K562 (cell line): ENCODE measurements around the gene AFF3. TPM values are rescaled to one million over a fixed set of nuclear protein-coding genes. Genes with fewer than 3 reads are reported as not detected.

ENCODE experiments used
- ATAC-seq: fragments of 200-7000 bp; cut with Tn5 transposase; 3 replicates; pipeline ENCODE4 v1.9.1; 2020; ENCODE audit warnings: moderate library complexity
- BruUV-seq: library from RNA; stranded (reverse); fragments of 400-500 nt; replicated peaks from 2 replicates; lab custom pipeline; 2021; lab: Mats Ljungman, UMichigan
- CTCF ChIA-PET: fragments of 300-600 bp; formaldehyde crosslinking; extraction: SDS; loops from one replicate; lab custom pipeline; 2021; ENCODE audit warnings: low intra/inter-chr PET ratio; lab: Yijun Ruan, JAX
- POLR2A ChIA-PET: fragments of 300-600, 350-650 bp; sonication (Branson Sonifier 250); formaldehyde crosslinking; extraction: SDS; loops from one replicate; lab custom pipeline; 2021; ENCODE audit warnings: antibody characterized with exemption, inconsistent platforms; lab: Yijun Ruan, JAX
- DNase-seq, 4 experiments: peaks; one replicate each; pipeline versions ENCODE4 v3.0.0 to v3.0.0-alpha.2; 2011 to 2018; ENCODE audit warnings: low spot score in 3 of 4, mixed read lengths in 3 of 4; ENCODE audit errors: extremely low read depth in 1 of 4
- FAIRE-seq: peaks from 2 replicates; lab custom pipeline; 2011; peaks lifted over from hg19 to GRCh38; lab: Jason Lieb, UNC
- H2AFZ ChIP-seq: 2 replicates; pipeline ENCODE4 v1.6.0; 2011; ENCODE audit warnings: low read depth, low read length, control low read depth, inconsistent platforms
- H3K27ac ChIP-seq: fragments of 200-600 bp; 3 replicates; pipeline ENCODE4 v1.8.0; 2011; ENCODE audit warnings: low read depth, mild to moderate bottlenecking, control low read depth, inconsistent platforms, low read length, moderate library complexity, mixed read lengths; ENCODE audit errors: extremely low read depth
- H3K27me3 ChIP-seq, 2 experiments: fragments of 300-600 bp in 1 of 2; 2 replicates in 1 of 2; 3 replicates in 1 of 2; pipeline versions ENCODE4 v1.6.0 to v1.8.0; 2011; ENCODE audit warnings: inconsistent platforms in 2 of 2, low read length in 2 of 2, mild to moderate bottlenecking in 1 of 2, mixed read lengths in 1 of 2, moderate library complexity in 1 of 2; ENCODE audit not compliant: control insufficient read depth in 2 of 2, insufficient read depth in 2 of 2
- H3K36me3 ChIP-seq: fragments of 300-600 bp; 3 replicates; pipeline ENCODE4 v1.8.0; 2011; ENCODE audit warnings: mild to moderate bottlenecking, low read length, inconsistent platforms; ENCODE audit not compliant: control insufficient read depth, insufficient read depth
- H3K4me1 ChIP-seq, 2 experiments: fragments of 200-600 bp in 1 of 2; replicated peaks in 1 of 2; 2 replicates in 1 of 2; 3 replicates in 1 of 2; pipeline versions ENCODE4 v1.5.1 to v1.8.0; 2011; ENCODE audit warnings: inconsistent platforms in 2 of 2, low read length in 2 of 2, mild to moderate bottlenecking in 1 of 2, mixed read lengths in 1 of 2, moderate library complexity in 1 of 2; ENCODE audit not compliant: control insufficient read depth in 2 of 2, insufficient read depth in 2 of 2
- H3K4me2 ChIP-seq: 2 replicates; pipeline ENCODE4 v1.6.1; 2011; ENCODE audit warnings: low read length, control low read depth, inconsistent platforms, mixed read lengths; ENCODE audit not compliant: insufficient read depth
- H3K4me3 ChIP-seq: fragments of 200-600 bp; sonication (generic), shearing (Covaris generic); 2 replicates; pipeline ENCODE4 v1.5.1; 2016; ENCODE audit warnings: control low read depth, inconsistent platforms
- H3K79me2 ChIP-seq: fragments of 200-600 bp; 3 replicates; pipeline ENCODE4 v1.8.0; 2011; ENCODE audit warnings: low read length, inconsistent platforms; ENCODE audit not compliant: control insufficient read depth, insufficient read depth
- H3K9ac ChIP-seq, 2 experiments: 2 replicates each; pipeline versions ENCODE4 v1.6.0 to v1.6.1; 2011; ENCODE audit warnings: low read depth in 2 of 2, low read length in 2 of 2, control low read depth in 1 of 2, inconsistent platforms in 1 of 2, mild to moderate bottlenecking in 1 of 2, mixed read lengths in 1 of 2; ENCODE audit not compliant: insufficient read depth in 1 of 2
- H3K9me1 ChIP-seq: one replicate; pipeline ENCODE4 v1.6.0; 2011; ENCODE audit warnings: inconsistent platforms, mild to moderate bottlenecking, low read length, moderate library complexity; ENCODE audit not compliant: control insufficient read depth, insufficient read depth
- H3K9me3 ChIP-seq: replicated peaks from 2 replicates; pipeline ENCODE4 v1.5.1; 2011; ENCODE audit warnings: low read depth, low read length, inconsistent platforms; ENCODE audit not compliant: control insufficient read depth, insufficient read depth
- H4K20me1 ChIP-seq: replicated peaks from 2 replicates; pipeline ENCODE4 v1.6.1; 2011; ENCODE audit warnings: low read length, inconsistent platforms, mixed read lengths; ENCODE audit not compliant: control insufficient read depth, insufficient read depth
- ARID1B ChIP-seq: fragments of 450-650 bp; IDR thresholded peaks from 2 replicates; pipeline ENCODE4 v1.6.1; 2016; ENCODE audit warnings: antibody characterized with exemption, mild to moderate bottlenecking, inconsistent platforms
- L3MBTL2 ChIP-seq: fragments of 450-650 bp; IDR thresholded peaks from 2 replicates; pipeline ENCODE4 v1.6.1; 2016; ENCODE audit warnings: mild to moderate bottlenecking, moderate library complexity
- PRPF4 ChIP-seq: fragments of 200-400 bp; formaldehyde crosslinking; IDR thresholded peaks from one replicate; pipeline ENCODE4 v1.6.1; 2017; ENCODE audit warnings: low read length, low read depth, mild to moderate bottlenecking; ENCODE audit not compliant: insufficient read depth, poor library complexity, severe bottlenecking
- SOX6 ChIP-seq: fragments of 450-650 bp; IDR thresholded peaks from 2 replicates; pipeline ENCODE4 v1.6.1; 2014; ENCODE audit warnings: mild to moderate bottlenecking
- SPI1 ChIP-seq: IDR thresholded peaks from 2 replicates; pipeline ENCODE4 v1.6.1; 2011; ENCODE audit warnings: low read depth, low read length, control low read depth, borderline replicate concordance
- WHSC1 ChIP-seq: IDR thresholded peaks from one replicate; pipeline ENCODE4 v1.6.1; 2012; ENCODE audit warnings: low read length, control low read depth, inconsistent platforms
- WGBS: fragments of 100-300 bp; shearing (Covaris generic); methylation state at CpG from one replicate; pipeline ENCODE4 v1.1.6; 2016; ENCODE audit warnings: low coverage, mixed read lengths; ENCODE audit not compliant: insufficient coverage; ENCODE audit errors: missing lambda C conversion rate; 5-methylcytosine and 5-hydroxymethylcytosine counted together
- in situ Hi-C: fragments of 300-500 bp; cut with MboI; formaldehyde crosslinking; loops from 4 replicates; pipeline ENCODE4 v1.15.0; 2018; ENCODE audit warnings: inconsistent platforms, mixed read lengths
- intact Hi-C: fragments of 100-400 bp; cut with micrococcal nuclease; formaldehyde crosslinking; loops from 2 replicates; pipeline ENCODE4 v1.14.2; 2022
- polyA plus RNA-seq, 8 experiments: library from polyadenylated mRNA; depleted of rRNA in 4 of 8; stranded (reverse) in 5 of 8; unstranded in 3 of 8; fragments of >200 nt; fragmentation: Nextera tagmentation in 2 of 8; fragmentation: Illumina TruSeq in 1 of 8; extraction: Ambion mirVana in 2 of 8; extraction: Trizol in 1 of 8; gene quantifications; 2 replicates each; pipeline versions ENCODE4 v1.2.1 to v1.2.3, GENCODE V29; 2011 to 2014; ENCODE audit warnings: inconsistent platforms in 1 of 8, missing spikeins in 1 of 8
- total RNA-seq, 7 experiments: library from RNA; depleted of rRNA in 6 of 7; stranded (reverse); fragments of >200 nt in 6 of 7; fragmentation: Illumina TruSeq in 2 of 7; extraction: Trizol in 2 of 7; gene quantifications; 2 replicates each; pipeline versions ENCODE4 v1.2.1 to v1.2.3, GENCODE V29; 2011 to 2021; ENCODE audit warnings: low replicate concordance in 1 of 7
- TF ChIP-seq, protein P1 (sequence below): sonication (generic); formaldehyde crosslinking; IDR thresholded peaks from 2 replicates; pipeline ENCODE4 v1.8.0; 2022; ENCODE audit warnings: mild to moderate bottlenecking, low read depth, missing genetic modification reagents
- TF ChIP-seq, protein P2 (sequence below): fragments of 250-450 bp; sonication (Bioruptor Pico); IDR thresholded peaks from 2 replicates; pipeline ENCODE4 v1.6.1; 2021; ENCODE audit warnings: mild to moderate bottlenecking

The AFF3 gene
- total and polyA plus RNA-seq, 9 of the 15 experiments (the other 6 are each of a cell fraction or from before 2014, with no cell fraction given) = 0.02 to 0.11 TPM; not detected in 7

DNA sequence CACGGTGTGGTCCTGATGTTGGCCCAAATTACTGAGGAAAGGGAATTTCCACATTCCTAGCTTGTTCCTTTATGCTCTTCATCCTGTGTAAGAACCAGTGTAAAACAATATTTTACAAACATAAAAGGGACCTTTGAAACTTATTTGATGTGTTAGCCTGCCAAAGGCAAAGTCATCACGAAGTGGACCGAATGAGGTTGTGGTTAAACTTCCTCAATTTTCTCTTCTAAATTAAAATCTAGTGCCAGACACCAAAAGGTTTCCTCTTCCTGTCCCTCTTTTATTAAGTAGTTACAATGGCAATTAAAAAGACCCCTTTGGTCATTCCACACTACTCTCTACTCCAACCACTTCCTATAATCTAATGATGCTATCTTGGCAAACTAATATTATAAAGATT lies 279.8 kb downstream of the AFF3 start:
- no peaks in the 10 kb centered on the region for H3K9me1 ChIP-seq
- H4K20me1 ChIP-seq = no peaks in the 10 kb centered on the region; the same call in 1 of the 2 replicates
- H3K4me3 ChIP-seq = no peak overlapping the region
- TF ChIP-seq WHSC1 = no peak
- TF ChIP-seq, protein P1, sequence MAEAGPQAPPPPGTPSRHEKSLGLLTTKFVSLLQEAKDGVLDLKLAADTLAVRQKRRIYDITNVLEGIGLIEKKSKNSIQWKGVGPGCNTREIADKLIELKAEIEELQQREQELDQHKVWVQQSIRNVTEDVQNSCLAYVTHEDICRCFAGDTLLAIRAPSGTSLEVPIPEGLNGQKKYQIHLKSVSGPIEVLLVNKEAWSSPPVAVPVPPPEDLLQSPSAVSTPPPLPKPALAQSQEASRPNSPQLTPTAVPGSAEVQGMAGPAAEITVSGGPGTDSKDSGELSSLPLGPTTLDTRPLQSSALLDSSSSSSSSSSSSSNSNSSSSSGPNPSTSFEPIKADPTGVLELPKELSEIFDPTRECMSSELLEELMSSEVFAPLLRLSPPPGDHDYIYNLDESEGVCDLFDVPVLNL (CRISPR knock-in tag) = no peak
- no peak for TF ChIP-seq PRPF4
- no peak for TF ChIP-seq L3MBTL2
- no peak overlapping the region for H3K27ac ChIP-seq
- H3K36me3 ChIP-seq = no peaks in the 10 kb centered on the region
- no peak overlapping the region for H2AFZ ChIP-seq
- CTCF ChIA-PET = no interaction called here
- BruUV-seq = no TSS peak
- H3K9ac ChIP-seq = no peak overlapping the region
- in situ Hi-C loops = no loop called here
- no peak overlapping the region for H3K4me2 ChIP-seq
- POLR2A ChIA-PET = no interaction called here
- 5% methylated on average over 3 of the region's 3 CpGs for WGBS
- FAIRE-seq (no peak), DNase-seq (no peak), ATAC-seq (no peak)
- no peaks in the 10 kb centered on the region for H3K9me3 ChIP-seq
- H3K4me1 ChIP-seq = no peaks in the 10 kb centered on the region
- H3K27me3 ChIP-seq = peaks cover 9 to 10% of the 10 kb centered on the region in 2 experiments; a peak in 3 of 5 replicates
- H3K79me2 ChIP-seq = no peaks in the 10 kb centered on the region
- intact Hi-C loops = no loop called here

DNA sequence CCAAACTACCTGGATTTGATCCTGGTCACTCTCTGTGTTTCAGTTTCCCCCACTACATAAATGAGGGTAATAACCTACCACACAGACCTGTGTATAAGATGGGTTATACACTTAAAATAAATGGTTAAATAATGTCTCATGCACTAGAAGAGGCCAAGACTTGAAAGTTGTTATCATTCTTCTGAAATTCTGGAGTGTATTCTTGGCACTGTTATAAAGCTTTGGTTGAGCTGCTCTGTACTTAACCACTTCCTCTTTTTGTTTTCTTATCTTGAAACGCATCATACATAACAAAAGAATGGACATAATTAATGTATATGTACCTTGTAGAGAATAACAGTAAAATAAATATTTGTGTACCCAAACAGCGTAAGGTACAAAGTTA lies 281.0 kb downstream of the AFF3 start:
- WGBS = 0% methylated on average over 2 of the region's 2 CpGs
- no peak for FAIRE-seq
- Histone ChIP-seq H2AFZ (no peak overlapping the region), H3K9me3 (no peaks in the 10 kb centered on the region), H3K4me2 (no peak overlapping the region), H3K9me1 (no peaks in the 10 kb centered on the region), H3K27me3 (peaks cover 7 to 9% of the 10 kb centered on the region in 2 experiments; a peak in 3 of 5 replicates), H3K4me1 (no peaks in the 10 kb centered on the region), H3K27ac (no peak overlapping the region), H3K4me3 (no peak overlapping the region), H3K36me3 (no peaks in the 10 kb centered on the region), H3K9ac (no peak overlapping the region), H3K79me2 (no peaks in the 10 kb centered on the region), H4K20me1 (no peaks in the 10 kb centered on the region; the same call in 1 of the 2 replicates)
- ChIA-PET POLR2A (interaction anchor here (0.6 kb wide), 1 partner anchor 148 kb away, joined by 3 read pairs; no protein-coding TSS in a partner anchor), CTCF (no interaction called here)
- BruUV-seq = no TSS peak
- intact Hi-C loops = no loop called here
- in situ Hi-C loops = no loop called here
- no peak for ATAC-seq
- TF ChIP-seq ARID1B = peak; percentile 16; the same call in 1 of the 2 replicates
- TF ChIP-seq, protein P2, sequence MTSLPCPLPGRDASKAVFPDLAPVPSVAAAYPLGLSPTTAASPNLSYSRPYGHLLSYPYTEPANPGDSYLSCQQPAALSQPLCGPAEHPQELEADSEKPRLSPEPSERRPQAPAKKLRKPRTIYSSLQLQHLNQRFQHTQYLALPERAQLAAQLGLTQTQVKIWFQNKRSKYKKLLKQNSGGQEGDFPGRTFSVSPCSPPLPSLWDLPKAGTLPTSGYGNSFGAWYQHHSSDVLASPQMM = no peak
- peak; percentile 95 for TF ChIP-seq SPI1
- peak; percentile 56; the same call in 1 of the 2 replicates for TF ChIP-seq SOX6
- DNase-seq = no peak
